Adrenal gland (tissue), 5 donors: ENCODE data around the gene C10orf95.

Source experiments
- CTCF ChIP-seq, 6 experiments: fragments of 450-650 bp in 4 of 6; fragments of 200-600 bp in 2 of 6; sonication (generic) in 1 of 6; IDR thresholded peaks; 1 replicate in 5 of 6; 2 replicates in 1 of 6; pipeline versions ENCODE4 v1.5.1 to v1.8.0; 2016 to 2021; ENCODE audit warnings: antibody characterized with exemption in 6 of 6, mild to moderate bottlenecking in 2 of 6, moderate library complexity in 1 of 6
- POLR2A ChIP-seq, 2 donors: fragments of 450-650 bp; IDR thresholded peaks; one replicate each; pipeline ENCODE4 v1.6.1; 2017; ENCODE audit warnings: antibody characterized with exemption in 2 of 2, mild to moderate bottlenecking in 2 of 2, moderate library complexity in 1 of 2
- donor health status: DM: no; HTN: no; CAD: no.

- no peak for TF ChIP-seq CTCF (IDR thresholded peaks at IDR 0.05)
- TF ChIP-seq POLR2A (IDR thresholded peaks at IDR 0.05): no peak
Observed at GRCh38 chr10:102462512-102463054, 11.2 kb upstream of the C10orf95 start.
